H54 (cell line): ENCODE data around the gene CYP8B1.
"Not testable (repeated sequence)": the region's sequence is repeated elsewhere in the genome, so short reads cannot be mapped to it uniquely, and the experiment has no call there.

Experiments used
- DNase-seq: peaks from one replicate; pipeline ENCODE4 v3.0.0; 2011; ENCODE audit warnings: low spot score, mixed read lengths; ENCODE audit not compliant: insufficient read length
- FAIRE-seq: peaks from 3 replicates; lab custom pipeline; 2011; peaks lifted over from hg19 to GRCh38; lab: Jason Lieb, UNC
- POLR2A ChIP-seq: IDR thresholded peaks from 2 replicates; pipeline ENCODE4 v1.6.1; 2011; ENCODE audit warnings: low read depth, mild to moderate bottlenecking, low read length

CYP8B1 gene

DNA sequence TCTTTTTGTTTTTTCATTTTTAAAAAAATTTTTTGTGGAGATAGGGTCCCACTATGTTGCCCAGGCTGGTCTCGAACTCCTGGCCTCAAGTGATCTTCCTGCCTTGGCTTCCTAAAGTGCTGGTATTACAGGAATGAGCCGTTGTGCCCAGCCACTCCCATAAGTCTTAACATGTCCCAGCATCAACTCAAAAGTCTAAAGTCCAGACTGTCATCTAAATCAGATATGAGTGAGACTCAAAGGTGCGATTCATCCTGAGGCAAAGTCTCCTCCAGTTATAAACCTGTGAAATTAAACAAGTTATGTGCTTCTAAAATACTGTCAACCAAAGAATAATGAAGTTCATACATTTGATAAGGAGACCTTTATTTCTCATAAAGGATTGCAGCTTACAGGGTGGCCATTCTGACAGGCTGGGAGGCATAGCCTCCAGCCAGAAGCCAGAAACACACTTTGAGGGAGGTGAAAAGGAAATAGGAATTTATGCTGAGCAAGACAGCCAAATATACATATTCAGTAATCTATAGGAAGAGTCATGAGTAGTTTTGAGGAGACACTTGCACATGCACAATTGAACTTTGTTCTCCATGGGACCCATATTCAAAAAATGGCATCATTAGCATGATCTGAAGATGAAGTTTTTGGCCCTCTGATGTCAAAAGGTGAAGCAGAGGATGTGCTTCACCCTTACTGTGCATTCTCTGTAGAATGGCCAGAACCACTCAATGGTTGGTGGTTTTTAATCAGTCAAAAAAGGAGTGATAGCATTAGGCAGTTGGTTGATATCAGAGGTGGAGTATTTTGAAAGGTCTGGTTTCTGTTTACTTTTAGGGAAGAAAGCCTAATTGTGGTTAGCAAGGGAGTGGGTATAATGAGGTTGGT is 19.3 kb upstream of the CYP8B1 start:
- FAIRE-seq (no peak), DNase-seq (no peak)
- no peak for TF ChIP-seq POLR2A

DNA sequence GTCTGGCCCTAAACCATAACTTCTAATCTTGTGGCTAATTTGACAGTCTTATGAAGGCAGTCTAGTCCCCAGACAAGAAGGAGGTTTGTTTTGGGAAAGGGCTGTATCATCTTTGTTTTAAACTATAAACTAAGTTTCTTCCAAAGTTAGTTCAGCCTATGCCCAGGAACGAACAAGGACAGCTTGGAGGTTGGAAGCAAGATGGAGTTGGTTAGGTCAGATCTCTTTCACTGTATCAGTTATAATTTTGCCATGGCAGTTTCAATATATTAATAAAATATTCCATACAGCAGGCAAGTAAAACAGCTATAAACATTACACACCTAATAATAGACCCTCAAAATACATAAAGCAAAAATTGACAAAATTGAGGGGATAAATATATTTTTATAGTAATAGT is 17.1 kb upstream of the CYP8B1 start:
- FAIRE-seq (no peak), DNase-seq (no peak)
- TF ChIP-seq POLR2A: no peak

DNA sequence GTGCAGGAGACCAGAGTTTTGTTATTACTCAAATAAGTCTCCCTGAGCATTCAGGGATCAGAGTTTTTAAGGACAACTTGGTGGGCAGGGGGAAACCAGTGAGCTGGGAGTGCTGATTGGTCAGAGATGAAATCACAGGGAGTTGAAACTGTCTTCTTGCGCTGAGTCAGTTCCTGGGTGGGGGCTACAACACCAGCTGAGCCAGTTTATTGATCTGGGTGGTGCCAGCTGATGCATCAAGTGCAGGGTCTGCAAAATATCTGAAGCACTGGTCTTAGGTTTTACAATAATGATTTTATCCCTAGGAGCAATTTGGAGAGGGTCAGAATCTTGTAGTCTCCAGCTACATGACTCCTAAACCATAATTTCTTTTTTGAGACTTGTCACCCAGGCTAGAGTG is 16.5 kb upstream of the CYP8B1 start:
- no peak for TF ChIP-seq POLR2A
- DNase-seq (no peak), FAIRE-seq (no peak)

DNA sequence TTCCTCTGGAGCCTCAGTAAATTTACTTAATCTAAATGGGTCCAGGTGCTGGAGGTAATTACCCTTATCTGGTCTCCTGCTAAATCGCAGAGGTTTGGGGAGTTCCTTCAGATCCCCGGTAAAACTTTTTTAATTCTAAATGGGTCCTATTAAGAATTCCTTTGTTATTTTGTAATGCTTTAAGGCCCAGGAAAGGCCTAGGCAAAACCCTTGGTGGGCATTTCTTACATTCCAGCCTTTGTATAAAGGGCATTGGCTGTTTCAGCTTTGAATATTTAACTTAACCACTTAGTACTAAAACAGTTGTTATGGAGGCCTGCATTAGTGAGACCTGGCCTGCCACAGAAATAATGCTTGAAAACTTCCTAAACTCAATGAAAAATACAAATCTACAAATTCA is 15.4 kb upstream of the CYP8B1 start:
- DNase-seq (no peak), FAIRE-seq (no peak)
- no peak for TF ChIP-seq POLR2A

DNA sequence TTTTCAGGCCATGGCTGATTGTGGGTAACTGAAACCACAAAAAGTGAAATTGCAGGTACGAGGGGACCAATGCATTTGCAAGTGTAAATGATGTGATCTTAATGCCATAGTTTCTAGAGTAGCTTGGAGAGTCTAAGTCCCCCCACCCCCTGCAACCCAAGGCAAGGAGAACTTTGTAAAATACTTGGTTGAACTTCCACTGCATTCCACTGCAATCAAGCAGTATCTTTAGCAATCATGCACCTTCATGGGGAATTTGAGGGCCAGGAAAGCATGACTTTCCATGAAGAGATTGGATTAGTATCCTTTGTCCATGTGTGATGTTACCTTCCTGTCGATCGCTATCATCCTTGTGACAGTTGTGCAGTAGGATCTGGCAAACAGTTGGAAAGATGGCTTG is 11.4 kb upstream of the CYP8B1 start:
- FAIRE-seq (no peak), DNase-seq (no peak)
- no peak for TF ChIP-seq POLR2A

DNA sequence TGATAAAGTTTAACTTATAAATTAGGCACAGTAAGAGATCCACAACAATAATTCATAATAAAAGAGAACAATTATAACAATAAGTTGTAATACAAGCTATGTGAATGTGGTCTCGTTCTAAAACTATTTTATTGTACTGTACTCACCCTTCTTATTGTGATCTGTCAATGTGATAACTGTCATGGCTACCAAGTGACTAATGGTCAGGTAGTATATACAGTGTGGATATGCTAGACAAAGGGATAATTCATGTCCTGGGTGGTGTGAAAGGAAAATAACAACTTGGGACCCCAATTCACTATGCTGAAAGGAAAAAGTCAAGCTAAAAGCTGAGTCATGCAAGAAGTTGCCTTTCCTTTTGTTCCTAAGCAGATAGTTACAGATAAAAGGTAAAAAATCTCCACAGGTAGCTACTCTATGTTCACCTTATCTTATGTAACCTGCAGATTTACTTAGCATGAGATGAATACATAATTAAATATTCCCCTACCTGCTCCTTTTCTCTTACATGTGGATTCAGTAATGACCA is 10.7 kb upstream of the CYP8B1 start:
- FAIRE-seq: no peak
- TF ChIP-seq POLR2A: no peak
- DNase-seq: no peak

DNA sequence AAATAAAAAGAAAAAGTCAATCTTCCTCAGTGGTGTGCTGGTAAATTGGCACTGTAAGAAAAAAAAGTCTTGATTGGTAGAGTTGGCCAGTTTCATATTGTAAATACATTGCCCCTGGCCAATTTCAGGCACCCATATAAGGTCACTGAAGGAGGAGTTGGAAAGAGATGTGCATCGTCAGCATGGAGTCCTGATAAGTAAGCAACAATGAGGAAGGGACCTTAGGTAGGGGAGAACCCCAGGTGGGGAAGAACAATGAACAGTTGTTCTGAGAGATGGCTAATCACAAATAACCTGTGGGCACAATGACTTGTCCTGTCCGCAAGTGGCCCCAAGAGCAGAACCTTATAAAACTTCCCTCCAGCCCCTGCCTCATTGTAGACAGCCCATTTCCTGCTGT is 8.6 kb upstream of the CYP8B1 start:
- no peak for FAIRE-seq
- no peak for TF ChIP-seq POLR2A
- DNase-seq: no peak

DNA sequence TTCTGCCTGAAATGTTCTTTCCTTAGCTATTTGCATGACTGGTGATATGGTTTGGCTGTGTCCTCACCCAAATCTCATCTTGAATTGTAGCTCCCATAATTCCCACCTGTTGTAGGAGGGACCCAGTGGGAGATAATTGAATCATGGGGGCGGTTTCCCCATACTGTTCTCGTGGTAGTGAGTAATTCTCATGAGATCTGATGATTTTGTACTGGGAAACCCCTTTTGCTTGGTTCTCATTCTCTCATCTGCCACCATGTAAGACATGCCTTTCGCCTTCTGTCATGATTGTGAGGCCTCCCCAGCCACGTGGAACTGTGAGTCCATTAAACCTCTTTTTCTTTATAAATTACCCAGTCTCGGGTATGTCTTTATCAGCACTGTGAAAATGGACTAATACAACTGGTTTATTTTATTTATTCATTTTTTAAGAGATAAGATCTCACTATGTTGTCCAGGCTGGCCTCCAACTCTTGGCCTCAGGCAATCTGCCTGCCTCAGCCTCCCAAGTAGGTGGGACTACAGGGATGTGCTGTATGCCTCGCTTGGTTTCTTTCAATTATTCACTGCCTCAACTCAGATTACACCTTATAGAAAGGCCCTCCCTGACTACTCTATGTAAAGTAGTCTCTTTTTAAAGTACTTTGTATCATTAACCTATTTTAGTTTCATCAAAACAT is 7.7 kb upstream of the CYP8B1 start:
- not testable (repeated sequence) for FAIRE-seq, DNase-seq

DNA sequence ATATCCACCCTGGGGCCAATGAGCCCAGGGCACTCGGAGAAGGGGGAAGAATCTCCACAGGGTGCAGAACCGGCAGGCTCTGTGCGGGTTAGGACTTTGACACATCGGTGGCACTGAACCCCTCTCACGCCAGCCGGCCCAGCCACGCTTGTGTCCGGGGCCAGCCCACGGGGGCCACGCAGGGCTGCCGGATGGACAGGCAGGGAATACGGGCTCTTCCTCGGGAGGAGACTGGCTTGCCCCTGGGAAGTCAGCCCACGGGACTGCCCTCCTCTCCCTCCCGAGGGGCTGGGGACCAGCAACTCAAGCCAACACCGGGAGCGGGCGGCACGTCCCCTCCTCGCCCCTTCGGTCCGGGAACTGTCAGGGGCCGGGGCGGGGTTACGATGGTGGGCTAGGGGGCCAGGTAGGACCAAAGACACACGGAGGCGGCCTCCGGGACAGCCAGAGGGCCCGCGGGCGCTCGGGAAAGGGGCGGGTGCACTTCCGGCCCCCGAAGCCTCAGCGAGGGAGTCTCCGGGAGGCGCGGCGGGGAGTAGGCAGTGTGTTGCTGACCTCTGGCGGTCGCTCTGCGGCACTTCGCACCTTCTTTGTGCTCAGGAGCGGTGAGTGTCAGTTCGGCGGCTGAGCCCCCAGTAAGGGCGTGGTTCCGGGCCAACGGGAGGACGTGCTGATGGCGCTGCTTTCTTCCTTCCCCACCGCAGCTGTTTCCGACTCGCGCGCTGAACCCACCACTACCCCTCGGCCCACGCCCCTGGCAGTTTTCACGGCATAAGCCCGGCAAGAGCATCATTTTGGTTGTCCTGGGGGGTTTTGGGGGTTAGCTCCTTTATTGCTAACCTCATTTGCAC is 5.1 kb upstream of the CYP8B1 start:
- no peak for FAIRE-seq
- DNase-seq: peak; percentile 86
- peak; percentile 41; the same call in 1 of the 2 replicates for TF ChIP-seq POLR2A

DNA sequence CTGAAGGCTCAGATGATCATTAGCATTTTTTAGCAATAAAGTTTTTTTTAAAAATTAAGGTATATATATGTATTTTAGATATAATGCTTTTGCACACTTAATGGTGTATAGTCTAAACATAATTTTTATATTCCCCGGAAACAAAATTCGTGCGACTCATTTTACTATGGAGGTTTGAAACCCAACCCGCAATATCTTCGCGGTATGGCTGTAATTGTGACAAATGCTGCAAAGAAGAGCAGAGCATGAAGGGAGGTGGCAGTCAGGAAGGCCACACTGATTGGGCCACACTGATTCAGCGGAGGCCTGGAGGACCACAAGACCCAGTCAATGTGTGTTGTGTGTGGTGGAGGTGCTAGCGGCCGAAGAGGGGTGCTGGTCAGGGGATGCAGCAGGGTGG is 4.5 kb upstream of the CYP8B1 start:
- TF ChIP-seq POLR2A: no peak
- no peak for FAIRE-seq

DNA sequence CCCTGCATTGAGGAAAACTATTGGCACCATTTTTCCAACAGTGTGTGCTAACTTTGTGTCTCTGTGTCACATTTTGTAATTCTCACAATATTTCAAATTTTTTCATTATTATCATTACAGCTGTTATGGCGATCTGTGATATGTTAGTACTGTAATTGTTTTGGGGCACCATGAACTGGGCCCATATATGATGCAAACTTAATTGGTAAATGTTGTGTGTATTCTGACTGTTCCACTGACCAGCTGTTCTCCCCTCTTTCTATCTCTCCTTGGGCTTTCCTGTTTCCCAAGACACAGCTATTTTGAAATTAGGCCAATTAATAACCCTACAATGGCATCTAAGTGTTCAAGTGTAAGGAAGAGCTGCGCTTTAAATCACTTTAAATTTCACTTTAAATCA is 2.2 kb upstream of the CYP8B1 start:
- TF ChIP-seq POLR2A: no peak
- no peak for DNase-seq
- no peak for FAIRE-seq

More for the DNA sequence above, 4.5 kb upstream of the CYP8B1 start:
- no peak for DNase-seq

DNA sequence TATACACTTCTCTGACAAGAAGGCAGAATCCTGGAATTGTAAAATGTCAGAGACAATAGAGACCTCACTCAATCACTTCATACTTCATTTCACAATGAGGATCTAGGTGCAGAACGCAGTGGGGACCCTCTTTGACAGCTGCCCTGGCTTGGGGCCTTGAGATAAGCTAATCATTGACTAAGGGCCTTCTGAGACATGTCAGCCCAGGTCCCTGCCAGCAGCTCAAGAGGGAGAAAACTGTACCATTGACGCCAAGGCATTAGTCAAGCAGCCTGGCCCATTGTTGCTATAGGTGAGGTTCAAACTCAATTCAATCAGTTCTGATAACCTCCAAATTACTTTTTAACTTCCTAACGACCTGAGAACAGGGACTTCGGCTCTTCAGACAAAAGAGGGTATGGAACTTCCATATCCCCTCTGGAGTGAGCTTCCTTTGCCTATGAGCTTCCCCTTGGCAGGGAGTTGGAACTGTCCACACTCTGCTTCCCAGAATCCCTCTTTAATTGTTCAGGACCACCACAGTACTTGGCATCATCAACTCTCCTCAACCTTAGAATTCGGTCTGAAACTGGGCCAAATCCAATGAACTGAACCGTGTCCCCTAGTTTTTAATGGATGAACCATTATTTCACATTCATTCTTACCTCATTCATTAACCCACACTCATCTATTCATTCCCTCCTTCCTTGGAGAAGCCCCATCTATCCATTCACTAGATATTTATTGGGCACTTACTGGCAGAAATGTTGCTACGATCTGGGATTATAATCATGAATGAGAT is 1.5 kb upstream of the CYP8B1 start:
- DNase-seq: no peak
- no peak for FAIRE-seq
- TF ChIP-seq POLR2A: no peak

DNA sequence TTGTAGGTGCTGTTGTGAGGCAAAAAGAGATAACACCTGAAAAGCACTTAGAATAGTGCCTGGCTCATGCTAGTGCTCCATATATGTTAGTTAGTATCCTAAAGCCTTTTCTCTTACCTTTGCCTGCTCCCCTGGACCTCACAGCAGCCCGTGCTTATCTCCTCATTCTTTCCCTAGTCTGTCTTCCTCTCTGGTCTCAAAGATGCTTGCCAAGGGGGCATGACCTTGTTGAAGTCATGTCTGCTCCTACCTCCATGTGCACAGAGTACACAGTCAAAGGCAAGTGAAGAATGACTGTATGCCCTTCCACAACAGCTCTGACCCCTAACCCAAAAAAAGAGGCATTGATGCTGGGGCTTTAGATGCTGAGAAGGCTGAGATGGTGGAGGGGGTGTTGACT is 722 bp upstream of the CYP8B1 start:
- FAIRE-seq (no peak), DNase-seq (no peak)
- TF ChIP-seq POLR2A: no peak

DNA sequence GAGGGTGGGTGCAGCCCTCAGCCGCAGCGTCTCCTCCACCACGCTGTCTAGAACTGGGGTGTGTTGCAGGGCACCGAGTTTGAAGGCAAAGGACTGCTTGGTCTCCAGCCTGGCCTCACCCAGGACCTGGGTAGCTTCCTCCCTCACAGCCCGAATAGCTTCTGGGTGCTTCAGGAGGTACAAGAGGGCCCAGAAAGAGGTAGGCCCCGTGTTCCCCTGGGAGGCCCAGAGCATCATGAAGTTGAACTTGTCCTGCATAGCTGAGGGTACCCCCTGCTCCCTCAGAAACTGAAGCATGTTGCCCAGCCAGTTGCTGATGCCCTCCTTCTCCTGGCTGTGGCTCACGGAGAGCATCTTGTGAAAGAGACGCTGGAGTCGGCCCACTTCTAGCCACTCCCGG is 930 bp downstream of the CYP8B1 start:
- DNase-seq (no peak), FAIRE-seq (no peak)
- no peak for TF ChIP-seq POLR2A
